Lower leg skin (tissue), 3 donors: ENCODE results near the gene MIF4GD.

ENCODE experiments used
- POLR2A ChIP-seq, 2 donors: fragments of 450-650 bp; IDR thresholded peaks; one replicate each; pipeline ENCODE4 v1.6.1; 2016 to 2017; ENCODE audit warnings: antibody characterized with exemption in 2 of 2, mild to moderate bottlenecking in 1 of 2, moderate library complexity in 1 of 2
- TF ChIP-seq, protein P1 (sequence below), 3 donors: fragments of 450-650 bp; IDR thresholded peaks; one replicate each; pipeline ENCODE4 v1.5.1; 2016; ENCODE audit warnings: antibody characterized with exemption in 3 of 3, mild to moderate bottlenecking in 3 of 3, moderate library complexity in 2 of 3

DNA sequence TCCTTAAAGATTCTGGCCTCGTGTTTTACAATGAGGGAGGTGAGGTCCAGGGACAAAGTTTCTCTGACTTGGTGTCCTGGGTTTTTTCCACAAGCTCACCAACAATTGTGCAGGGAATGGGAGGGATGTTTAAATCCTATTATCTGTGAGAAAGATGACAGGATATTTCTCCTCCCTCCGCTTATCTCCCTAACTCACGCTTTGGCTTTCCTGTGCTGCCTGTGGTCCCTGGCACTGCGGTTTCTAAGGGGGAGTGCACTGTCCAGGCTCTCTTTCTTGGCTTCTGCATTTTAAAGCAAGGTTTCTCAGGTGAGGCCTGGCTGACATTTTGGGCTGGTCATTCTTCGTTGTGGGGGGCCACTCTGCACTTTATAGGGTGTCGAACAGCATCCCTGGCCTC is 26.0 kb downstream of the MIF4GD start:
- TF ChIP-seq, protein P1, sequence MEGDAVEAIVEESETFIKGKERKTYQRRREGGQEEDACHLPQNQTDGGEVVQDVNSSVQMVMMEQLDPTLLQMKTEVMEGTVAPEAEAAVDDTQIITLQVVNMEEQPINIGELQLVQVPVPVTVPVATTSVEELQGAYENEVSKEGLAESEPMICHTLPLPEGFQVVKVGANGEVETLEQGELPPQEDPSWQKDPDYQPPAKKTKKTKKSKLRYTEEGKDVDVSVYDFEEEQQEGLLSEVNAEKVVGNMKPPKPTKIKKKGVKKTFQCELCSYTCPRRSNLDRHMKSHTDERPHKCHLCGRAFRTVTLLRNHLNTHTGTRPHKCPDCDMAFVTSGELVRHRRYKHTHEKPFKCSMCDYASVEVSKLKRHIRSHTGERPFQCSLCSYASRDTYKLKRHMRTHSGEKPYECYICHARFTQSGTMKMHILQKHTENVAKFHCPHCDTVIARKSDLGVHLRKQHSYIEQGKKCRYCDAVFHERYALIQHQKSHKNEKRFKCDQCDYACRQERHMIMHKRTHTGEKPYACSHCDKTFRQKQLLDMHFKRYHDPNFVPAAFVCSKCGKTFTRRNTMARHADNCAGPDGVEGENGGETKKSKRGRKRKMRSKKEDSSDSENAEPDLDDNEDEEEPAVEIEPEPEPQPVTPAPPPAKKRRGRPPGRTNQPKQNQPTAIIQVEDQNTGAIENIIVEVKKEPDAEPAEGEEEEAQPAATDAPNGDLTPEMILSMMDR (IDR thresholded peaks at IDR 0.05) = no peak
- TF ChIP-seq POLR2A (IDR thresholded peaks at IDR 0.05) = no peak
